GM23248 (cell line): ENCODE measurements around the gene KANK4. TPM values are rescaled to one million over a fixed set of nuclear protein-coding genes. Genes with fewer than 3 reads are reported as not detected.

Experiments used
- DNase-seq: peaks from one replicate; pipeline ENCODE4 v3.0.0-alpha.2; 2015
- H2AFZ ChIP-seq: fragments of 200-600 bp; sonication (generic); 2 replicates; pipeline ENCODE4 v1.6.1; 2016; ENCODE audit warnings: antibody characterized with exemption
- H3F3A ChIP-seq: fragments of 200-600 bp; sonication (generic); 2 replicates; pipeline ENCODE4 v1.6.1; 2016; ENCODE audit warnings: mild to moderate bottlenecking, antibody characterized with exemption, mixed run types; ENCODE audit not compliant: insufficient read depth
- H3K27ac ChIP-seq: fragments of 200-600 bp; sonication (generic); 2 replicates; pipeline ENCODE4 v1.5.1; 2016; ENCODE audit warnings: mild to moderate bottlenecking
- H3K27me3 ChIP-seq: fragments of 200-600 bp; sonication (generic); replicated peaks from 2 replicates; pipeline ENCODE4 v1.6.1; 2016; ENCODE audit warnings: mild to moderate bottlenecking; ENCODE audit not compliant: insufficient read depth
- H3K36me3 ChIP-seq: fragments of 200-600 bp; sonication (generic); 2 replicates; pipeline ENCODE4 v1.6.1; 2016; ENCODE audit warnings: low read depth, mild to moderate bottlenecking
- H3K4me1 ChIP-seq: fragments of 200-600 bp; sonication (generic); 2 replicates; pipeline ENCODE4 v1.6.1; 2016; ENCODE audit warnings: mild to moderate bottlenecking; ENCODE audit not compliant: insufficient read depth
- H3K4me2 ChIP-seq: fragments of 200-600 bp; sonication (generic); one replicate; pipeline ENCODE4 v1.6.1; 2016; ENCODE audit warnings: mild to moderate bottlenecking; ENCODE audit not compliant: unreplicated experiment
- H3K4me3 ChIP-seq: fragments of 200-600 bp; sonication (generic); 2 replicates; pipeline ENCODE4 v1.5.1; 2016; ENCODE audit warnings: mild to moderate bottlenecking
- H3K79me2 ChIP-seq: fragments of 200-600 bp; sonication (generic); 2 replicates; pipeline ENCODE4 v1.6.1; 2016; ENCODE audit warnings: mild to moderate bottlenecking; ENCODE audit not compliant: insufficient read depth
- H3K9ac ChIP-seq: fragments of 200-600 bp; sonication (generic); 2 replicates; pipeline ENCODE4 v1.6.1; 2016; ENCODE audit warnings: mild to moderate bottlenecking
- H3K9me2 ChIP-seq: fragments of 200-600 bp; sonication (generic); 2 replicates; pipeline ENCODE4 v1.6.1; 2016; ENCODE audit warnings: mixed run types, mild to moderate bottlenecking, moderate library complexity; ENCODE audit not compliant: insufficient read depth
- H3K9me3 ChIP-seq: fragments of 200-600 bp; sonication (generic); one replicate; pipeline ENCODE4 v1.6.1; 2017; ENCODE audit warnings: low read depth
- H4K20me1 ChIP-seq: fragments of 200-600 bp; sonication (generic); 2 replicates; pipeline ENCODE4 v1.6.0; 2016; ENCODE audit not compliant: insufficient read depth
- EZH2 ChIP-seq: fragments of 200-600 bp; sonication (generic); IDR thresholded peaks from 2 replicates; pipeline ENCODE4 v1.6.1; 2018; ENCODE audit warnings: antibody characterized with exemption, mild to moderate bottlenecking; ENCODE audit not compliant: insufficient read depth, poor library complexity, severe bottlenecking
- EZH2phosphoT487 ChIP-seq: fragments of 200-600 bp; sonication (generic); IDR thresholded peaks from 2 replicates; pipeline ENCODE4 v1.6.1; 2018; ENCODE audit warnings: antibody characterized with exemption, moderate library complexity, mild to moderate bottlenecking, low read depth; ENCODE audit not compliant: insufficient read depth
- WGBS, 2 experiments: methylation state at CpG; one replicate each; pipeline ENCODE4 v1.1.6; 2015 to 2017; ENCODE audit warnings: low lambda C conversion rate in 2 of 2, low coverage in 1 of 2; ENCODE audit errors: missing lambda C conversion rate in 2 of 2; 5-methylcytosine and 5-hydroxymethylcytosine counted together
- in situ Hi-C: fragments of 300-500 bp; cut with MboI; formaldehyde crosslinking; loops from 2 replicates; pipeline ENCODE4 v1.15.0; 2020
- polyA plus RNA-seq: library from polyadenylated mRNA; unstranded; fragments of >200 nt; fragmentation: Nextera tagmentation; extraction: Ambion mirVana; gene quantifications from 2 replicates; pipeline ENCODE4 v1.2.1, GENCODE V29; 2016
- total RNA-seq: library from RNA; depleted of rRNA; stranded (reverse); fragments of >200 nt; shearing (Covaris generic); gene quantifications from 2 replicates; pipeline ENCODE4 v1.2.3, GENCODE V29; 2014

Gene KANK4
- total and polyA plus RNA-seq, 2 experiments from 2014 or later: 0.29 to 0.32 TPM

DNA sequence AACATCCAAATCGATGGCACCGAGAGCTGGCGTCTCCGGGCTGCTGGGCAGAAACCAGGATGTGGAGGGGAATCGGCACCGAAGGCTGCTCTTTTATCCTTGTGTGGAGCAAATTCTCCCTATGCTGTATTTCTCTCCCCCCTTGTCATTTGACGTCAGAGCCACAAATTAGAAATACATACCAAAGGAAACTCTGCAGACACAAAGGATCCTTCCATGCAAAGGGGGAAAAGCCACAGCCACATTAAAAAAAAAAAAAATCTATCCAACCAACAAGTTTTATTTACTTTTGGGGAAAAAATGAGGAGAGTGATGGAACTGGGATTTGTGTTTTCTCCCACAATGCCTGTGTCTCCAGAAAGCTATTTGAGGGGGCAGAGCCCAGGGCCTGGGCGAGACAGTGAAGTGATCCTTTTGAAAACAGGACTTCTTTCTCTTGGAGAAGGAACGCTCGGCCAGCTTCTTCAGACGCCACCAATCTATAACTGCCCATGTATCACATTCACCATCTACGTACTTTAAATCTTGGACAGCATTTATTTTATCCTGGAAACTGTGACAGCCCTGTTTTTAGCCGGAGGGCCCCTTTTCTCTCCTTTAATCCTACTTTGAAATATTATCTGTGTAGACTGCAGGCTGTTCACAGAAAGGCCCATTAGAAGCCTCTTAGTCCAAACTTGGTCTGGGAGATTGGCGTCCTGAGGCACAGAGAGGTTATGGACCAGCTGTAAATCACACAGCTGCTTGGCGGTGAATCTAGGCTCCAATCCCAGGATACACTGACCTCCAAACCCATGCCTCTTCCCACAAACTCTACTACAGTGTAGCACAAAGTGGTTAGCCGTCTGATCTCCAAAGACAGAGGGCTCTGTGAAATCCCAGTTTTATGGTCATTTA is 4.5 kb downstream of the KANK4 start:
- Histone ChIP-seq H3K4me3 (no peak overlapping the region), H3K27ac (no peak overlapping the region), H3K4me2 (no peak overlapping the region), H4K20me1 (no peaks in the 10 kb centered on the region), H3K9ac (no peak overlapping the region), H3K27me3 (peaks cover 23% of the 10 kb centered on the region), H3K36me3 (no peaks in the 10 kb centered on the region), H3K9me2 (no peaks in the 10 kb centered on the region), H3K79me2 (no peaks in the 10 kb centered on the region), H3F3A (no peaks in the 10 kb centered on the region), H2AFZ (no peak overlapping the region), H3K4me1 (no peaks in the 10 kb centered on the region), H3K9me3 (no peaks in the 10 kb centered on the region)
- TF ChIP-seq EZH2phosphoT487 (no peak), EZH2 (no peak)
- no peak for DNase-seq
- WGBS, 2 experiments: 83 to 84% methylated on average over 16 of the region's 16 CpGs
- in situ Hi-C loops: no loop called here

GRCh38 chr1:62312698-62313097 is 6.5 kb downstream of the KANK4 start:
- WGBS, 2 experiments: 41 to 51% methylated on average over 4 of the region's 4 CpGs
- Histone ChIP-seq H3K4me3 (no peak overlapping the region), H3K9me2 (no peaks in the 10 kb centered on the region), H3F3A (no peaks in the 10 kb centered on the region), H2AFZ (no peak overlapping the region), H4K20me1 (no peaks in the 10 kb centered on the region), H3K27me3 (peaks cover 16% of the 10 kb centered on the region), H3K36me3 (no peaks in the 10 kb centered on the region), H3K79me2 (no peaks in the 10 kb centered on the region), H3K27ac (no peak overlapping the region), H3K4me2 (no peak overlapping the region), H3K9ac (no peak overlapping the region), H3K9me3 (no peaks in the 10 kb centered on the region), H3K4me1 (no peaks in the 10 kb centered on the region)
- no peak for DNase-seq
- in situ Hi-C loops: no loop called here
- TF ChIP-seq EZH2: no peak
- TF ChIP-seq EZH2phosphoT487: no peak

DNA sequence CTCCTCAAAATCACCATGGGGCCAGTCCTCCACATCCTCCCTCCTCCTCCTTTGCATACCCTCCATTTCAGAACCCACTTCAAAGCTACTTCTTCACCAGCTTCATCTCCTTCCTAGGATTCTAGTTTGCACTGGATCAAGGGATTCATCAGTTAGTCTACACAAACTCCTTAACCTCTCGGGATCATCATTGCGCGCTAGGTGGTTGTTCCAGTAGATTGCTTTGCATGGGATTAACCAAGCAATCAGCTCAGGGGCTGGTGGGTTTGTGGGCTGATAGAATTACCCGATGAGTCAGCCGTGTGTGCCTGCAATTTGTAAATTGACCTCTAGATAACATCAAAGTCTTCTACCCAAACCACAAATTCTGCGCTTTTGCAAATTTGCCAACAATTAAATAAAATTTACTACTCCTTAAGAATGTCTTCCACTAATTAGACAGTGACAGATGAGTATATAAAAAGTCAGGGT is 7.7 kb downstream of the KANK4 start:
- no peaks in the 10 kb centered on the region for H3F3A ChIP-seq
- WGBS, 2 experiments: 72 to 73% methylated on average over 6 of the region's 6 CpGs
- H3K4me3 ChIP-seq: no peak overlapping the region
- no peak for TF ChIP-seq EZH2
- no peak for TF ChIP-seq EZH2phosphoT487
- H3K9me2 ChIP-seq: no peaks in the 10 kb centered on the region
- no peaks in the 10 kb centered on the region for H3K36me3 ChIP-seq
- H3K9me3 ChIP-seq: no peaks in the 10 kb centered on the region
- peaks cover 7% of the 10 kb centered on the region for H3K27me3 ChIP-seq
- H4K20me1 ChIP-seq: no peaks in the 10 kb centered on the region
- no peak overlapping the region for H3K9ac ChIP-seq
- no peak for DNase-seq
- H3K4me2 ChIP-seq: no peak overlapping the region
- no peak overlapping the region for H2AFZ ChIP-seq
- no peaks in the 10 kb centered on the region for H3K79me2 ChIP-seq
- H3K27ac ChIP-seq: no peak overlapping the region
- no peaks in the 10 kb centered on the region for H3K4me1 ChIP-seq
- in situ Hi-C loops: no loop called here

DNA sequence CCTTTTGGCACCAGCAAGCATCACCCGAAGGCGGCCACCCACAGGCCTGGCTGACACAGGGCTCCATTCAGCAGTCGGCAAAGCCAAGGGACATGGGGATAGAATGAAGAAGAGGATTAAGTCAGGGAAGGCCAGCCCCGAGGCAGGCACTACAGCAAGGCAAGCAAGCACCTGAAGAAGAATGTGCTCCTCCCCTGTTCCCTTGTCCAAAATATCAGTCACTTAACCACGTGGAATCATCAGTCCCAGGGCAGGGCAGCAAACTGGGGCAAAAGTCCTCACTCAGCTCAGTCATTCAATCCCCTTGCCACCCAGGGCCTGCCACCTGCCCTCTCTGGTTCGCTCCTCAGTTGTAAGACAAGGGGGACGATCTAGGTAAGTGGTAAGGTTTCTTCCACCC is 9.3 kb downstream of the KANK4 start:
- no peak for TF ChIP-seq EZH2
- no peak for TF ChIP-seq EZH2phosphoT487
- WGBS, 2 experiments: 68 to 72% methylated on average over 7 of the region's 7 CpGs
- Histone ChIP-seq H3K4me1 (no peaks in the 10 kb centered on the region), H3K36me3 (no peaks in the 10 kb centered on the region), H2AFZ (no peak overlapping the region), H3K27ac (no peak overlapping the region), H4K20me1 (no peaks in the 10 kb centered on the region), H3K9me3 (no peaks in the 10 kb centered on the region), H3K9me2 (no peaks in the 10 kb centered on the region), H3K4me2 (no peak overlapping the region), H3K4me3 (no peak overlapping the region), H3K9ac (no peak overlapping the region), H3K27me3 (peaks cover 6% of the 10 kb centered on the region; the same call in 1 of the 2 replicates), H3F3A (no peaks in the 10 kb centered on the region), H3K79me2 (no peaks in the 10 kb centered on the region)
- no peak for DNase-seq
- in situ Hi-C loops: no loop called here
